Activated CD8-positive, alpha-beta memory T cell treated with anti-CD3 and anti-CD28 coated beads for 1 hour (primary cell): Measurements from ENCODE around the gene ENDOV.

Experiments
- DNase-seq, 2 donors: peaks; one replicate each; pipeline ENCODE4 v3.0.0-alpha.2; 2020; ENCODE audit warnings: low read depth in 1 of 2; ENCODE audit errors: extremely low read depth in 1 of 2

ENDOV gene

GRCh38 chr17:80430446-80431245 is 15.7 kb downstream of the ENDOV start:
- DNase-seq, result no peak

GRCh38 chr17:80431246-80432195 is 16.6 kb downstream of the ENDOV start:
- no peak for DNase-seq

- no peak for DNase-seq
Measured at GRCh38 chr17:80432350-80432955, 17.5 kb downstream of the ENDOV start.

GRCh38 chr17:80432961-80433550 is 18.1 kb downstream of the ENDOV start:
- no peak for DNase-seq

GRCh38 chr17:80433916-80434666 is 19.1 kb downstream of the ENDOV start:
- DNase-seq, result no peak

- DNase-seq, result no peak
Measured at GRCh38 chr17:80437532-80437931, 22.6 kb downstream of the ENDOV start.

GRCh38 chr17:80438806-80439205 is 23.8 kb downstream of the ENDOV start:
- DNase-seq, result no peak

- no peak for DNase-seq
Measured at GRCh38 chr17:80439499-80439898, 24.5 kb downstream of the ENDOV start.

GRCh38 chr17:80441133-80441578 is 26.2 kb downstream of the ENDOV start:
- DNase-seq, result peak in 1 of 2 donors; percentile 32

- DNase-seq, result no peak
Measured at GRCh38 chr17:80441598-80442322, 26.8 kb downstream of the ENDOV start.

GRCh38 chr17:80442323-80442659 is 27.3 kb downstream of the ENDOV start:
- no peak for DNase-seq

- DNase-seq, result no peak
Measured at GRCh38 chr17:80442764-80443163, 27.8 kb downstream of the ENDOV start.

- DNase-seq, result no peak
Measured at GRCh38 chr17:80443498-80443897, 28.5 kb downstream of the ENDOV start.

- DNase-seq, result no peak
Measured at GRCh38 chr17:80443916-80444643, 29.1 kb downstream of the ENDOV start.

GRCh38 chr17:80444644-80444979 is 29.6 kb downstream of the ENDOV start:
- DNase-seq, result no peak

- no peak for DNase-seq
Measured at GRCh38 chr17:80445007-80445725, 30.2 kb downstream of the ENDOV start.

- DNase-seq, result no peak
Measured at GRCh38 chr17:80445726-80446110, 30.8 kb downstream of the ENDOV start.

- DNase-seq, result no peak
Measured at GRCh38 chr17:80446645-80447405, 31.9 kb downstream of the ENDOV start.
